ENCODE data around the gene OR10A5.
"Not testable (repeated sequence)": the region's sequence is repeated elsewhere in the genome, so short reads cannot be mapped to it uniquely, and the experiment has no call there.

OR10A5 gene, protein sequence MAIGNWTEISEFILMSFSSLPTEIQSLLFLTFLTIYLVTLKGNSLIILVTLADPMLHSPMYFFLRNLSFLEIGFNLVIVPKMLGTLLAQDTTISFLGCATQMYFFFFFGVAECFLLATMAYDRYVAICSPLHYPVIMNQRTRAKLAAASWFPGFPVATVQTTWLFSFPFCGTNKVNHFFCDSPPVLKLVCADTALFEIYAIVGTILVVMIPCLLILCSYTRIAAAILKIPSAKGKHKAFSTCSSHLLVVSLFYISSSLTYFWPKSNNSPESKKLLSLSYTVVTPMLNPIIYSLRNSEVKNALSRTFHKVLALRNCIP

DNA sequence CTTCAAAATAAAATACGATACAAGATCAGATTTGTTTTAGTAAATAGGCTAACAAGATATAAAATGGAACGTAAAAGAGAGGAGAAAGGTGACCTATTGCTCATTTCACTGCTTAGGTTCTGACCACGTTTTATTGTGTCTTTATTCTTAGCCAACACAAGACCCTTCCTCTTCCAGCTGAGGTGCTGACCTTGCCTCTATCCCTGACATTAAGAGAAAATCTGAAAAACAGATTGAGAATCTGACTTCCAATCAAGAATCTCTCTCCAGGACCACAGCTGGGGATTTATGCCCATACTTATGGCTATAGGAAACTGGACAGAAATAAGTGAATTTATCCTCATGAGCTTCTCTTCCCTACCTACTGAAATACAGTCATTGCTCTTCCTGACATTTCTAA, at the start of gene OR10A5:
Gene OR10A5 (plus strand): TSS at position 301 of the 400 bp plus-strand sequence. CDS start 0 bp downstream, at position 301.
- no peak for DNase-seq

GRCh38 chr11:6799402-6799801, 46.1 kb upstream of the OR10A5 start, which contains the start of gene OR6A2:
Gene OR6A2 (minus strand): TSS chr11:6799689. CDS start chr11:6795708, 3,981 bp downstream.
- no peak for DNase-seq

DNA sequence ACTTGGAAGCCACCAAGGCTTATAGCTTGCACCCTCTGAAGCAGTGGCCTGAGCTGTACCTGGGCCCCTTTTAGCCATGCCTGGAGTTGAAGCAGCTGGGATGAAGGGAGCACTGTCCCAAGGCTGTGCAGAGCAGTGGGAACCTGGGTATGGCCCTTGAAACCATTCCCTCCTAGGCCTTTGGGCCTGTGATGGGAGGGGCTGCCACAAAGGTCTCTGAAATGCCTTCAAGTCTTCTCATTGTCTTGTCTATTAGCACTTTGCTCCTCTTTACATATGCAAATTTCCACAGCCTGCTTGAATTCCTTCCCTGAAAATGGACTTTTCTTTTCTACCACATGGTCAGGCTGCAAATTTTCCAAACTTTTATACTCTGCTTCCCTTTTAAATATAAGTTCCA, 44.4 kb upstream of the OR10A5 start:
- DNase-seq: not testable (repeated sequence)

DNA sequence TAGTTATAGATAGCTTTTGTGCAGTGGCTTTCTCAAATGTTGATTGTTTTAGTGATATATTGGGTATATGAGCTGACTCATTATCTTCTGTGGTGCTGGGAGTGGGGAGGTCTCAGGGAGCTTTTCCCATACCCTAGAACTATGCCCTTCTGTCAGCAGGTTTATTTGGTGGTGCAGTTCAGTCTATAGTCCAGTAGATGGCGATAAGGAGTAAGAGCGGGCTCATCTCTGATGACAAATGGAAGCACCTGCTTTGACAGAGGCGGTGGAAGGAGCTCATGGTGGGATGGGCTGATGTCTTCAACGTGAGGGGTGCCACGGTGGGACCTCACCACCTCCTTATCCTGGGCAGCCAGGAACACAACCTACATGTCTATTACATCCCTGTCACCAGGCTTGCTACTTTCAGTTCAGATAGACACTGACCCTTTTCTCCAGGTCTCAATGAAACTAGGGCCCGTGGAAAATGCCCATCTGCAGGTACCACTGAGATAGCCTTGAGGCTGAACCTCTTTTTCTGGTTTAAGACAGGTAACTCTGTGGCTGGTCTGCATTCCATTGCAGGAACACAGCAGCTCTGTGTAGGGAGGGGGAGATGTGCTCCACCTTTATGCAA, 33.0 kb upstream of the OR10A5 start:
- DNase-seq: peak; percentile 61

- no peak for DNase-seq
These were observed 31.8 kb upstream of the OR10A5 start for GRCh38 chr11:6813656-6814055.

GRCh38 chr11:6817694-6818093, 27.8 kb upstream of the OR10A5 start:
- no peak for DNase-seq

DNA sequence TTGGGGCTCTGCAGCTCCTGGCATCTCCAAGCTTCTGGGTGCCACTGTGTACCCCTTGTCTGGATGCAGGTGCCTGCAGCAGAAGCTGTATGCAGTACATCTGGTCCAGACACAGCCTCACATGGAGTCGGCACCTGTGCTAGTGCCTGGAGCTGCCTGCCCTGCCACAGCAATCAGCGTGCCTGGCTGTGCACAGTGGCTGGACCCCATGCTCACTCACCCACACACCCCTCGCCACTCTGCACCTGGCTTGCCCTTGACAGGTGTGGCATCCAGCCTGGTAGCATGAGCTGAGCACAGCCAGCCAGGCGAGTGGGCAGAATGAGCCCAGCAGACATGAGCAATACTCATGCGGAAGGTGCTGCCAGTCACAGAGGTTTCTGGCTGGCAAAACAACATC, 26.5 kb upstream of the OR10A5 start:
- DNase-seq: no peak

GRCh38 chr11:6824136-6824823, 21.2 kb upstream of the OR10A5 start:
- no peak for DNase-seq

DNA sequence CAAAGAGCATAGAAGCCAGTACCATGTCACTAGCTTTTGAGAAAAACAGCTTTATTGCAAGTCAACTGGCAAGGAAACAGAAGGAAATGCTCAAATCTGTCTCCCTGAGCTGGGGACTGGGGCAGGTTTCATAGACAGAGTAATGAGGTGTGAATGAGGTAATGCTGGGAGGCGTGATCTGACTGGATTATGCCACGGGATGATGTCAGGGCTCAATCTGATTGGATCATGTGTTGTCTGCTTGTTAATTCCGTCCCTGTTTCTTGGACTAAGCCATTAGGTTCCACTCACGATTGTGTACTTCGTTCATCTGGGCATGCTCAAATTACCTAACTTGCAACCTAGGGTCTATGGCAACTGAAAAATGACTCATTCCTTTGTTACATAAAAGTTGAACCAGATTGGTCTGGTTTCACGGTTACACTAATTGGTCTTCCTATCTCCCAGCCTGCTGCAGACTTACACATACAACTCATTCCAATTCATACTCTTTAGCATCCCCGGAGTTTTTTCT, 20.2 kb upstream of the OR10A5 start:
- DNase-seq: no peak

DNA sequence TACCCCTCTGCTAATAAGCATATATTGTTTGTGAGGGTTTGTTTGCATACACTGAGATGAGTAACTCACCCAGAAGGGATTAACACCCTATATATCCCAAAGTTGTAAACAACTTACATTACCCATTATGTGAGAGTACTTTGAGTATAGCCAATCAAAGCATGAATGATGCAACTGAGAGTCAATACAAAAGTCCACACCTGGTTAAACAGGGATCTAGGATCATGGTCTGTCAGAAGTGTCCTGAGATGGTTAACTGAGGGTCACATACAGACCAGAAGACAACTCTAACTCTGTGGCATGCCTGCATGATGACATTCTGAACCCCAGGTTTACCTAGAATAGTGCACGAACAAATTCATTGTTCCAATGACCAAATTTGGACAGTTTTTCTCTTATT, 17.4 kb upstream of the OR10A5 start:
- DNase-seq: no peak

GRCh38 chr11:6833356-6833755, 12.1 kb upstream of the OR10A5 start:
- DNase-seq: no peak

DNA sequence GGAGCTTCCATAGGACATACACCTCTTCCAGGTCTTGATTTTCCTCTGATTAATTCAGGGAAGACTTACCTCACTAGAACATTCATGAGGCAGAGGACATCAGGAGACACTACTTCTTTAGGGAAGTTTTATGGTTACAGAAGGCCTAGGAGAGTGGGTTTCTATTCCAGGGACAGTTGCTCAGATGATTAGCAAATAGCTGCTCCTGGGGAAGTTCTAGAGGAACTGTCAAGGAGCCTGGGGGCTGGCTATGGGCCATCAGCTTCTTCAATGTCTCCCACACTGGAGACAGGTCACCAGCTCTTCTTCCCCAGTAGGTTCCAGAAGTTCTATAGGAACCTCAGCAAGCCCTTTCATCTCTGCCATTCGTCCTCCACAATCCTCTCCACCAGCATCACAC, 11.5 kb upstream of the OR10A5 start:
- DNase-seq: no peak

- no peak for DNase-seq
These were observed 3.8 kb upstream of the OR10A5 start for GRCh38 chr11:6841694-6842093.

DNA sequence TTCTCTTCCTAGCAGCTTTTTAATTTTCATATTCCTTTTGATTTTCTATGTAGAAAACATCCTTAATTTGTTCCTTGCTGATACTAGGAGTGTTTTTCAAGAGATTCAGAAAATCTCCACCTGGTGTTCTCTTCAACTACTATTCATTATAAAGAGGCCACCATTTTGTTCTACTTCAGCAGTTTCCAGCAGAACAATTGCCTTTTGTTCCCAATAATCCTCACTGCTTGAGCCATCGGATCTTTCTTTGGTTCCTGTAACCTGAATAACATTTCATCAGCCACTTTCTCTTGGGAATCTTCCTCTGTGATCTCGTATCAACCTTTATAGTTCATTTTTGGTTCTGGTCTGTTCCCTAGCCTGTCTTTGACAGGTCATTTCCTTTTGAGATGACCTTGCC, 1.8 kb upstream of the OR10A5 start:
- DNase-seq: no peak

DNA sequence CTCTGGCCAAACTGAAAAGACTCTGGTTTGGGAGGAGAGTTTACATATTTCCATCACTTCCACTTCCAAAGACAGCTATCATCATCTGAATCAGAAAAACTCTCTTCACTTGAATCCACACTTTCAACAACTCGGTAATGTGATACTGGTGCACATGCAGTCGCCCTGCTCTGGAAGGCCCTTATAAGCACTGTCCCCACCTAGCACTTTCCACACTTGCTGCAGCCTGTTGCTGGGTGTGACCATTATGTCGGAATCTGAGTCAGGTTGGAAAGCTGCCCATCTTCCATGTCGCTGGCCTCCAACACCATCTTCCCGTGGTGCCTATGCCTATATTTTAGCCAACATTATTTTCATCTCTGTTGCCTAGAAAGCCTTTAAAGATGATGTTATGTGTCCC, 1.1 kb upstream of the OR10A5 start:
- no peak for DNase-seq

DNA sequence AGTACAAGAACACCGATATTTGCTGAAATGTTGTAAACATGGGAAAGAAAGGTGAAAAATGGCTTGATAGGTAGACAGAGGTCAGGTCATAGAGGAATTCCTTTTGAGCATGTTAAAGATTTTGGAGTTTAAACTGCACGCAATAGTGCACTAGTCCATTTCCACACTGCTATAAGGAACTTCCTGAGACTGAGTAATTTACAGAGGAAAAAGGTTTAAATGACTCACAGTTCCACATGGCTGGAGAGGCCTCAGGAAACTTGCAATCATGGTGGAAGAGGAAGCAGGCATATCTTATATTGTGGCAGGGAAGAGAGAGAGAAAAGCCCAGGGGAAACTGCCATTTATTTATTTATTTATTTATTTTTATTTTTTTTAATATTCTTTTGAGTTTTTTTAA, 5.0 kb downstream of the OR10A5 start:
- DNase-seq: no peak

DNA sequence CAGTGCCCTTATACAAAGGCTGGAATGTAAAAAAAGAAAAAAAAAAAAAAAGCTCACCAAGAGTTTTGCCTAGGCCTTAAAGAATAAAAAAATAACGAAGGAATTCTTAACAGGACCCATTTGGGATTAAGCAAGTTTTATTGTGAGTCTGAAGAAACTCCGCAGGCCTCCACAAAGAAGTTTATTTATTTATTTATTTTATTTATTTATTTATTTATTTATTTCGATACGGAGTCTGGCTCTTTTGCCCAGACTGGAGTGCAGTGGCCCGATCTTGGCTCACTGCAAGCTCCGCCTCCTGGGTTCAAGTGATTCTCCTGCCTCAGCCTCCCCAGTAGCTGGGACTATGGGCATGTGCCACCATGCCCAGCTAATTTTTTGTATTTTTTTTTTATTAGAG, 9.3 kb downstream of the OR10A5 start:
- DNase-seq: not testable (repeated sequence)

DNA sequence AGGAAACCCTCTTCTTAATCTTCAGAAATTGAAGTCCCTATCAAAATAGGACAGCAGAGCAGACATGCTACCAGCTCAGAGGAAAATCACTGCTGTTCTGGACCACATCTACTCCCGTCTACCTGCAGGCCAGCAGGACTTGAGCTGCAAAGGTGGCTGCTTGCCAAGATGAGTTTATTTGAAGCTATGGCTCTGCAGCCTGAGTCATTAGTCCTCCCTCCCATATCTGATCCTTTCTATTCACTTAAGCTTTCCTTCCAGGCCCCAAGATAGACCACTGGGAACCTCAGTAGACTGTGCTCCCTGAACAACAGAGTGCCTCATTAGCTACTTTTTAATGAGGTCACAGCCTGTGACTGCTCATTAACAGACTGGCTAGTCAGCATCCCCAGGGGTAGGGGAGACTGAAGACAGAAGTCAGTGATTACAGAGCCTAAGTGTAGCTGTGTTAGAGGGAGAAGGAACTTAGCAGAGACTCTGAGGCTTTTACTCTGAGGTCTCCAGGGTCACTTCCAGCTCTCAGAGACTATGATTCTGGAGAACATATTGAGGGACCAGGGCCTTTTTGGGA, 10.6 kb downstream of the OR10A5 start:
- DNase-seq: no peak

- no peak for DNase-seq
These were observed 11.4 kb downstream of the OR10A5 start for GRCh38 chr11:6856871-6857270.

DNA sequence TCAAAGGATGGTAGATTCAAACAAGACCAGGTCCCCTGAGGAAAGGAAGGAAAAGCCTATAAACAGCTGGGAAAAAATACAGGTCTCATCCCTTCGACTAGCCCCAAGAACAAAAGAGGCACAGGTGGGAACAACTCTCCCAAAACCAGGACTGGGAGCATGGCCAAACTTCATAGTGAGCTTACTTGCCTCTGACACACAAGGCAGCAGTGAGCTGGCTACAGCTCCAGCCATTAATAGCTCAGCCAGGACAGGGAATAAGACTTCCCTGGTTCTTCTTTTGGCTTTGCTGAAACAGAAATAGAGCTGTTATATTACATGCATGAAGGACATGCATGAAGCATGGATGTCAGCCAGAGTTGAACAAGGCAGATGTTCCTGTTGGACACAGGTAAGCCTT, 17.5 kb downstream of the OR10A5 start, which contains the start of gene OR10A2:
Gene OR10A2 (plus strand): TSS at position 97 of the 400 bp plus-strand sequence. CDS start 6,698 bp downstream, outside the sequence.
- DNase-seq: no peak

GRCh38 chr11:6864438-6864837, 19.0 kb downstream of the OR10A5 start:
- DNase-seq: no peak

DNA sequence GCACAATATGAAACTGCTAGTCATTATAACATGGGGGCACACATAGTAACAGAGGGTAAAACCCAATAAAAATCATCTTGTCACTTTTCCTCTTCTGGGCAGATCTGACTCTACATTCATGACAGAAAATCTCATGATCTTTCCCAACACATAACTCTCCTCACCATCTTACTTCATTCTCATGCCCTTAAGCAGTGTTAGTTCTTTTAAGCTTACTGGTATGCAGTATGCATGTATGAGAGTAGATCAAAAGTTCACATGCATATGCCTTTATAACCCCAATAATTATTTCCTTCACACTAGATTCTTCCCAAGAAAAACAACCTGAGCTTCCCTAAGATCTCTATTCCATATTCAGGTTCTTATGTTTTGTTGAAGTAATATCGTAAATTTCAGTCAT, 25.8 kb downstream of the OR10A5 start:
- DNase-seq: no peak

GRCh38 chr11:6875761-6876160, 30.3 kb downstream of the OR10A5 start:
- DNase-seq: no peak

Data from hematopoietic multipotent progenitor cell treated with erythropoietin and hydrocortisone succinate and interleukin-3 and kit ligand, for 8 days (in vitro differentiated cells).